ENCODE results near the gene TMEM218. TPM values are rescaled to one million over a fixed set of nuclear protein-coding genes. Genes with fewer than 3 reads are reported as not detected.
A peak's percentile ranks its signal among the peaks of the same experiment; 100 is the strongest.

Gene TMEM218
- total RNA-seq, 1 donor from 2014 or later: 19.0 TPM

- peak; percentile 55 for DNase-seq
- ATAC-seq: no peak
Measured at GRCh38 chr11:125076378-125076945, 35.0 kb downstream of the TMEM218 start.

GRCh38 chr11:125075900-125076317 lies 35.5 kb downstream of the TMEM218 start:
- Histone ChIP-seq H3K4me1 (peaks cover 9% of the 10 kb centered on the region), H3K27ac (no peak overlapping the region), H3K4me3 (no peak overlapping the region), H3K9me3 (no peaks in the 10 kb centered on the region), H3K27me3 (no peaks in the 10 kb centered on the region), H3K36me3 (no peaks in the 10 kb centered on the region)
- intact Hi-C loops (cut with DNase I): no loop called here
- no peak for TF ChIP-seq CTCF (IDR thresholded peaks at IDR 0.05)
- ATAC-seq (no peak), DNase-seq (no peak)

More at GRCh38 chr11:125076378-125076945, 35.0 kb downstream of the TMEM218 start:
- no peak for TF ChIP-seq CTCF (IDR thresholded peaks at IDR 0.05)
- intact Hi-C loops (cut with DNase I): no loop called here
- peaks cover 4% of the 10 kb centered on the region for H3K4me1 ChIP-seq
- no peaks in the 10 kb centered on the region for H3K9me3 ChIP-seq
- no peaks in the 10 kb centered on the region for H3K36me3 ChIP-seq
- H3K27me3 ChIP-seq: no peaks in the 10 kb centered on the region
- no peak overlapping the region for H3K4me3 ChIP-seq
- H3K27ac ChIP-seq: no peak overlapping the region

GRCh38 chr11:125075242-125075625 lies 36.2 kb downstream of the TMEM218 start:
- Histone ChIP-seq H3K27me3 (no peaks in the 10 kb centered on the region), H3K36me3 (no peaks in the 10 kb centered on the region), H3K4me1 (peaks cover 10% of the 10 kb centered on the region), H3K4me3 (no peak overlapping the region), H3K27ac (no peak overlapping the region), H3K9me3 (no peaks in the 10 kb centered on the region)
- no peak for TF ChIP-seq CTCF (IDR thresholded peaks at IDR 0.05)
- intact Hi-C loops (cut with DNase I): no loop called here
- ATAC-seq (no peak), DNase-seq (peak; percentile 46)

- intact Hi-C loops (cut with DNase I): no loop called here
- no peak for TF ChIP-seq CTCF (IDR thresholded peaks at IDR 0.05)
Measured at GRCh38 chr11:125074511-125075241, 36.8 kb downstream of the TMEM218 start.

GRCh38 chr11:125073616-125074483 lies 37.6 kb downstream of the TMEM218 start:
- Histone ChIP-seq H3K36me3 (no peaks in the 10 kb centered on the region), H3K4me1 (peaks cover 10% of the 10 kb centered on the region), H3K4me3 (no peak overlapping the region), H3K27me3 (no peaks in the 10 kb centered on the region), H3K9me3 (no peaks in the 10 kb centered on the region), H3K27ac (no peak overlapping the region)
- no peak for ATAC-seq
- no peak for TF ChIP-seq CTCF (IDR thresholded peaks at IDR 0.05)
- intact Hi-C loops (cut with DNase I): no loop called here
- DNase-seq: peak; percentile 46

More at GRCh38 chr11:125074511-125075241, 36.8 kb downstream of the TMEM218 start:
- no peaks in the 10 kb centered on the region for H3K36me3 ChIP-seq
- H3K9me3 ChIP-seq: no peaks in the 10 kb centered on the region
- no peaks in the 10 kb centered on the region for H3K27me3 ChIP-seq
- H3K4me3 ChIP-seq: no peak overlapping the region
- H3K27ac ChIP-seq: no peak overlapping the region
- H3K4me1 ChIP-seq: peaks cover 10% of the 10 kb centered on the region
- DNase-seq: no peak
- no peak for ATAC-seq
